SK-N-SH treated with all-trans-retinoic acid at 6 μM for 48 hours (cell line): ENCODE data around the gene HERC6.

Experiments
- CSRNP3 ChIP-seq: fragments of 250-450 bp; sonication (Bioruptor Pico); IDR thresholded peaks from 2 replicates; pipeline ENCODE4 v1.5.1; 2021; ENCODE audit warnings: mild to moderate bottlenecking, moderate library complexity
- GLIS3 ChIP-seq: fragments of 250-450 bp; sonication (Bioruptor Pico); IDR thresholded peaks from 2 replicates; pipeline ENCODE4 v1.5.0; 2020; ENCODE audit warnings: mild to moderate bottlenecking, moderate library complexity
- POU6F1 ChIP-seq: fragments of 250-450 bp; sonication (Bioruptor Pico); IDR thresholded peaks from 2 replicates; pipeline ENCODE4 v1.8.0; 2021; ENCODE audit warnings: low read depth, mild to moderate bottlenecking, moderate library complexity, borderline replicate concordance
- RARB ChIP-seq: fragments of 250-450 bp; sonication (Bioruptor Pico); IDR thresholded peaks from 2 replicates; pipeline ENCODE4 v1.8.0; 2021; ENCODE audit warnings: mild to moderate bottlenecking, moderate library complexity
- TCF4 ChIP-seq: fragments of 250-450 bp; sonication (Bioruptor Pico); IDR thresholded peaks from 2 replicates; pipeline ENCODE4 v1.8.0; 2021; ENCODE audit warnings: mild to moderate bottlenecking, moderate library complexity, borderline replicate concordance
- TOX ChIP-seq: fragments of 250-450 bp; sonication (Bioruptor Pico); IDR thresholded peaks from 2 replicates; pipeline ENCODE4 v1.8.0; 2021; ENCODE audit warnings: mild to moderate bottlenecking, moderate library complexity, borderline replicate concordance
- ZFP3 ChIP-seq: fragments of 250-450 bp; sonication (Bioruptor Pico); IDR thresholded peaks from 2 replicates; pipeline ENCODE4 v1.5.0; 2020; ENCODE audit warnings: mild to moderate bottlenecking, moderate library complexity
- ZFP30 ChIP-seq: fragments of 450-650 bp; formaldehyde crosslinking; IDR thresholded peaks from 2 replicates; pipeline ENCODE4 v1.5.0; 2022; ENCODE audit warnings: mild to moderate bottlenecking, moderate library complexity
- ZNF8 ChIP-seq: fragments of 450-650 bp; formaldehyde crosslinking; IDR thresholded peaks from 2 replicates; pipeline ENCODE4 v1.5.0; 2020; ENCODE audit warnings: mild to moderate bottlenecking, moderate library complexity
- TF ChIP-seq, protein P1 (sequence below): fragments of 250-450 bp; sonication (Bioruptor Pico); IDR thresholded peaks from 2 replicates; pipeline ENCODE4 v1.8.0; 2020; ENCODE audit warnings: mild to moderate bottlenecking, moderate library complexity, borderline replicate concordance

GRCh38 chr4:88447371-88448095 lies 68.9 kb downstream of the HERC6 start:
- TF ChIP-seq CSRNP3 (no peak), TOX (CRISPR knock-in tag) (no peak), RARB (CRISPR knock-in tag) (no peak), POU6F1 (CRISPR knock-in tag) (no peak), ZNF8 (CRISPR knock-in tag) (no peak), TCF4 (CRISPR knock-in tag) (no peak), GLIS3 (CRISPR knock-in tag) (no peak), ZFP3 (CRISPR knock-in tag) (no peak), ZFP30 (CRISPR knock-in tag) (no peak)
- TF ChIP-seq, protein P1, sequence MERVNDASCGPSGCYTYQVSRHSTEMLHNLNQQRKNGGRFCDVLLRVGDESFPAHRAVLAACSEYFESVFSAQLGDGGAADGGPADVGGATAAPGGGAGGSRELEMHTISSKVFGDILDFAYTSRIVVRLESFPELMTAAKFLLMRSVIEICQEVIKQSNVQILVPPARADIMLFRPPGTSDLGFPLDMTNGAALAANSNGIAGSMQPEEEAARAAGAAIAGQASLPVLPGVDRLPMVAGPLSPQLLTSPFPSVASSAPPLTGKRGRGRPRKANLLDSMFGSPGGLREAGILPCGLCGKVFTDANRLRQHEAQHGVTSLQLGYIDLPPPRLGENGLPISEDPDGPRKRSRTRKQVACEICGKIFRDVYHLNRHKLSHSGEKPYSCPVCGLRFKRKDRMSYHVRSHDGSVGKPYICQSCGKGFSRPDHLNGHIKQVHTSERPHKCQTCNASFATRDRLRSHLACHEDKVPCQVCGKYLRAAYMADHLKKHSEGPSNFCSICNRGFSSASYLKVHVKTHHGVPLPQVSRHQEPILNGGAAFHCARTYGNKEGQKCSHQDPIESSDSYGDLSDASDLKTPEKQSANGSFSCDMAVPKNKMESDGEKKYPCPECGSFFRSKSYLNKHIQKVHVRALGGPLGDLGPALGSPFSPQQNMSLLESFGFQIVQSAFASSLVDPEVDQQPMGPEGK (CRISPR knock-in tag): no peak
